Thyroid gland (tissue), 4 donors: ENCODE data around the gene TAOK3.

Source experiments
- CTCF ChIP-seq, 6 experiments: fragments of 200-600 bp in 3 of 6; fragments of 450-650 bp in 3 of 6; sonication (generic) in 3 of 6; IDR thresholded peaks; one replicate each; pipeline ENCODE4 v1.5.1; 2016 to 2019; ENCODE audit warnings: antibody characterized with exemption in 6 of 6, mild to moderate bottlenecking in 2 of 6, inconsistent platforms in 1 of 6, moderate library complexity in 1 of 6
- POLR2A ChIP-seq, 2 donors: fragments of 450-650 bp; IDR thresholded peaks; one replicate each; pipeline ENCODE4 v1.6.1; 2017; ENCODE audit warnings: antibody characterized with exemption in 2 of 2, mild to moderate bottlenecking in 2 of 2, moderate library complexity in 1 of 2

- TF ChIP-seq CTCF (IDR thresholded peaks at IDR 0.05) (no peak), POLR2A (IDR thresholded peaks at IDR 0.05) (no peak)
These were observed 45.8 kb upstream of the TAOK3 start for GRCh38 chr12:118418385-118419057.
